ENCODE results near the gene SIK1. TPM values are rescaled to one million over a fixed set of nuclear protein-coding genes. Genes with fewer than 3 reads are reported as not detected.

Gene SIK1
- total and polyA plus RNA-seq, 2 experiments from 2014 or later, result 7.7 to 29.3 TPM

- no peak overlapping the region for H3K4me2 ChIP-seq
- DNase-seq (ENCODE audit: low spot score), result no peak
- H3K36me3 ChIP-seq (replicated peaks; ENCODE audit: insufficient read depth, low read depth), result no peaks in the 10 kb centered on the region
- no peaks in the 10 kb centered on the region for H3K9me2 ChIP-seq (replicated peaks; ENCODE audit: insufficient read depth)
- H4K20me1 ChIP-seq (ENCODE audit: insufficient read depth, poor library complexity, severe bottlenecking), result no peaks in the 10 kb centered on the region
- H3K27me3 ChIP-seq, result no peaks in the 10 kb centered on the region
- H3K79me2 ChIP-seq, result no peaks in the 10 kb centered on the region
- H3K4me1 ChIP-seq (ENCODE audit: insufficient read depth), result peaks cover 12% of the 10 kb centered on the region
- TF ChIP-seq CTCF (IDR thresholded peaks at IDR 0.05; ENCODE audit: poor library complexity) (no peak), EZH2phosphoT487 (IDR thresholded peaks at IDR 0.05; ENCODE audit: low read depth, severe bottlenecking, unreplicated experiment) (no peak), EZH2 (IDR thresholded peaks at IDR 0.05; ENCODE audit: borderline replicate concordance) (no peak)
- no peaks in the 10 kb centered on the region for H3K9me3 ChIP-seq (ENCODE audit: low read depth)
- H2AFZ ChIP-seq, result no peak overlapping the region
- WGBS (ENCODE audit: low lambda C conversion rate, missing lambda C conversion rate), result 88% methylated on average over 20 of the region's 20 CpGs
- H3K27ac ChIP-seq, result no peak overlapping the region
- H3K4me3 ChIP-seq, result no peak overlapping the region
These were observed 61.1 kb downstream of the SIK1 start for GRCh38 chr21:43365611-43366426.

GRCh38 chr21:43364851-43365424, 62.0 kb downstream of the SIK1 start:
- TF ChIP-seq EZH2 (IDR thresholded peaks at IDR 0.05; ENCODE audit: borderline replicate concordance) (no peak), CTCF (IDR thresholded peaks at IDR 0.05; ENCODE audit: poor library complexity) (no peak), EZH2phosphoT487 (IDR thresholded peaks at IDR 0.05; ENCODE audit: low read depth, severe bottlenecking, unreplicated experiment) (no peak)
- Histone ChIP-seq H3K4me2 (no peak overlapping the region), H3K4me1 (ENCODE audit: insufficient read depth) (peaks cover 13% of the 10 kb centered on the region), H3K4me3 (no peak overlapping the region), H3K79me2 (no peaks in the 10 kb centered on the region), H4K20me1 (ENCODE audit: insufficient read depth, poor library complexity, severe bottlenecking) (no peaks in the 10 kb centered on the region), H2AFZ (no peak overlapping the region), H3K36me3 (replicated peaks; ENCODE audit: insufficient read depth, low read depth) (no peaks in the 10 kb centered on the region), H3K9me2 (replicated peaks; ENCODE audit: insufficient read depth) (no peaks in the 10 kb centered on the region), H3K27ac (no peak overlapping the region), H3K27me3 (no peaks in the 10 kb centered on the region), H3K9me3 (ENCODE audit: low read depth) (no peaks in the 10 kb centered on the region)
- DNase-seq (ENCODE audit: low spot score), result peak; percentile 46
- 83% methylated on average over 18 of the region's 18 CpGs for WGBS (ENCODE audit: low lambda C conversion rate, missing lambda C conversion rate)

Other genes starting within 250 kb of the SIK1 start
- gene HSF2BP, start 232.4 kb upstream of the SIK1 start, total RNA-seq, result 1.4 and 2.1 TPM in 2 replicates
- 1.3 and 3.1 TPM in 2 replicates for gene HSF2BP, start 232.4 kb upstream of the SIK1 start, polyA plus RNA-seq
- 19.2 and 20.3 TPM in 2 replicates for gene RRP1B, start 232.4 kb upstream of the SIK1 start, total RNA-seq
- gene RRP1B, start 232.4 kb upstream of the SIK1 start, polyA plus RNA-seq, result 16.5 and 18.6 TPM in 2 replicates